Keratinocyte (primary cell): Measurements from ENCODE around the gene SNCB.

Source experiments
- CTCF ChIP-seq, 3 experiments: IDR thresholded peaks in 1 of 3; conservative IDR thresholded peaks in 1 of 3; optimal IDR thresholded peaks in 1 of 3; 2 replicates in 2 of 3; 3 replicates in 1 of 3; pipeline versions ENCODE3 to v1.5.1; 2011; ENCODE audit warnings: low read length in 3 of 3, mild to moderate bottlenecking in 3 of 3, moderate library complexity in 2 of 3, control low read depth in 1 of 3, inconsistent platforms in 1 of 3; ENCODE audit not compliant: insufficient read depth in 2 of 3; ENCODE audit errors: extremely low read depth in 1 of 3
- EZH2 ChIP-seq: IDR thresholded peaks from one replicate; pipeline ENCODE4 v1.6.1; 2012; ENCODE audit warnings: inconsistent platforms, mild to moderate bottlenecking, low read length, moderate library complexity

GRCh38 chr5:176676361-176676824, 46.1 kb upstream of the SNCB start:
- TF ChIP-seq EZH2 (no peak), CTCF (optimal IDR thresholded peaks at IDR 0.05 in 1 of 3, IDR thresholded peaks at IDR 0.05 in 1 of 3, conservative IDR thresholded peaks at IDR 0.05 in 1 of 3; ENCODE audit: extremely low read depth in 1 of 3, insufficient read depth in 2 of 3, low read length in 3 of 3) (no peak)
